GM12891 (cell line): Measurements from ENCODE around the gene GADD45B.
"Not testable (repeated sequence)": the region's sequence is repeated elsewhere in the genome, so short reads cannot be mapped to it uniquely, and the experiment has no call there.

Experiments used
- DNase-seq: peaks from one replicate; pipeline ENCODE4 v3.0.0; 2011; ENCODE audit warnings: low spot score; ENCODE audit not compliant: insufficient read length
- FAIRE-seq: peaks from 2 replicates; lab custom pipeline; 2011; peaks lifted over from hg19 to GRCh38; lab: Jason Lieb, UNC
- PAX5 ChIP-seq: IDR thresholded peaks from 2 replicates; pipeline ENCODE4 v1.6.1; 2011; ENCODE audit warnings: low read length, moderate library complexity, mild to moderate bottlenecking; ENCODE audit not compliant: insufficient read depth, severe bottlenecking
- POLR2A ChIP-seq: IDR thresholded peaks from 2 replicates; pipeline ENCODE4 v1.6.1; 2011; ENCODE audit warnings: low read depth, low read length, control low read depth
- POLR2AphosphoS5 ChIP-seq: IDR thresholded peaks from 2 replicates; pipeline ENCODE4 v1.6.1; 2011; ENCODE audit warnings: low read depth, low read length, control low read depth
- POU2F2 ChIP-seq: IDR thresholded peaks from 2 replicates; pipeline ENCODE4 v1.6.1; 2011; ENCODE audit warnings: low read depth, mild to moderate bottlenecking, control low read depth, low read length, moderate library complexity
- SPI1 ChIP-seq: IDR thresholded peaks from 2 replicates; pipeline ENCODE4 v1.6.1; 2011; ENCODE audit warnings: low read depth, low read length, control low read depth
- TAF1 ChIP-seq: IDR thresholded peaks from 2 replicates; pipeline ENCODE4 v1.6.1; 2011; ENCODE audit warnings: low read depth, low read length, control low read depth

The GADD45B gene

GRCh38 chr19:2457394-2458037 lies 18.4 kb upstream of the GADD45B start:
- FAIRE-seq, result no peak
- TF ChIP-seq PAX5, result no peak
- no peak for TF ChIP-seq POLR2A
- no peak for TF ChIP-seq POU2F2
- TF ChIP-seq SPI1, result no peak
- no peak for TF ChIP-seq TAF1
- no peak for TF ChIP-seq POLR2AphosphoS5
- no peak for DNase-seq

- TF ChIP-seq POLR2A, result no peak
- no peak for TF ChIP-seq TAF1
- TF ChIP-seq POU2F2, result no peak
- TF ChIP-seq PAX5, result no peak
- no peak for TF ChIP-seq SPI1
- no peak for TF ChIP-seq POLR2AphosphoS5
- FAIRE-seq (no peak), DNase-seq (no peak)
Observed at GRCh38 chr19:2458054-2458453, 17.9 kb upstream of the GADD45B start.

- FAIRE-seq, DNase-seq: not testable (repeated sequence)
Observed at GRCh38 chr19:2458776-2459175, 17.2 kb upstream of the GADD45B start.

- DNase-seq (no peak), FAIRE-seq (no peak)
- no peak for TF ChIP-seq SPI1
- TF ChIP-seq TAF1, result no peak
- no peak for TF ChIP-seq POLR2AphosphoS5
- no peak for TF ChIP-seq POU2F2
- TF ChIP-seq PAX5, result no peak
- no peak for TF ChIP-seq POLR2A
Observed at GRCh38 chr19:2460245-2460644, 15.7 kb upstream of the GADD45B start.

- peak; percentile 88 for FAIRE-seq
- TF ChIP-seq SPI1 (no peak), POLR2A (no peak), PAX5 (no peak), POLR2AphosphoS5 (no peak), POU2F2 (no peak), TAF1 (no peak)
- peak; percentile 87 for DNase-seq
Observed at GRCh38 chr19:2461751-2462634, 13.9 kb upstream of the GADD45B start.

- DNase-seq (no peak), FAIRE-seq (no peak)
- TF ChIP-seq SPI1 (no peak), TAF1 (no peak), POLR2AphosphoS5 (no peak), POLR2A (no peak), PAX5 (no peak), POU2F2 (no peak)
Observed at GRCh38 chr19:2462635-2463421, 13.1 kb upstream of the GADD45B start.

GRCh38 chr19:2463694-2464093 lies 12.2 kb upstream of the GADD45B start:
- DNase-seq, FAIRE-seq: not testable (repeated sequence)

GRCh38 chr19:2464389-2464788 lies 11.5 kb upstream of the GADD45B start:
- no peak for DNase-seq
- FAIRE-seq, result no peak
- TF ChIP-seq POLR2AphosphoS5 (no peak), SPI1 (no peak), TAF1 (no peak), POU2F2 (no peak), PAX5 (no peak), POLR2A (no peak)

- FAIRE-seq (no peak), DNase-seq (no peak)
- TF ChIP-seq TAF1 (no peak), PAX5 (no peak), SPI1 (no peak), POLR2A (no peak), POU2F2 (no peak)
Observed at GRCh38 chr19:2468596-2468995, 7.3 kb upstream of the GADD45B start.
